Tibial nerve (tissue), 4 donors: Measurements from ENCODE around the gene MAMDC2. TPM values are rescaled to one million over a fixed set of nuclear protein-coding genes. Genes with fewer than 3 reads are reported as not detected.

Source experiments
- DNase-seq, 2 donors: peaks; one replicate each; pipeline ENCODE4 v3.0.0-alpha.2; 2019; ENCODE audit warnings: low spot score in 2 of 2
- H3K27ac ChIP-seq, 4 donors: fragments of 200-600 bp; sonication (generic) in 3 of 4; one replicate each; pipeline ENCODE4 v1.5.1; 2017 to 2019; ENCODE audit warnings: mild to moderate bottlenecking in 1 of 4
- H3K27me3 ChIP-seq, 2 donors: fragments of 200-600 bp; sonication (generic) in 1 of 2; one replicate each; pipeline versions ENCODE4 v1.5.1 to v1.6.0; 2017 to 2019
- H3K36me3 ChIP-seq, 3 donors: fragments of 200-600 bp; sonication (generic); one replicate each; pipeline ENCODE4 v1.5.1; 2018 to 2019
- H3K4me1 ChIP-seq, 4 donors: fragments of 200-600 bp; sonication (generic) in 3 of 4; one replicate each; pipeline ENCODE4 v1.5.1; 2017 to 2019
- H3K4me3 ChIP-seq, 4 donors: fragments of 200-600 bp; sonication (generic) in 3 of 4; one replicate each; pipeline ENCODE4 v1.5.1; 2017 to 2019; ENCODE audit warnings: mild to moderate bottlenecking in 1 of 4, moderate library complexity in 1 of 4
- H3K9me3 ChIP-seq, 4 donors: fragments of 200-600 bp; sonication (generic) in 3 of 4; one replicate each; pipeline ENCODE4 v1.5.1; 2017 to 2019
- CTCF ChIP-seq, 5 experiments: fragments of 200-600 bp in 3 of 5; fragments of 450-650 bp in 2 of 5; sonication (generic) in 3 of 5; IDR thresholded peaks; one replicate each; pipeline ENCODE4 v1.5.1; 2016 to 2019; ENCODE audit warnings: antibody characterized with exemption in 5 of 5, mild to moderate bottlenecking in 3 of 5, moderate library complexity in 2 of 5
- EP300 ChIP-seq, 2 donors: sonication (generic); formaldehyde crosslinking; IDR thresholded peaks; one replicate each; pipeline ENCODE4 v1.6.1; 2017; ENCODE audit warnings: antibody characterized with exemption in 2 of 2, mild to moderate bottlenecking in 1 of 2
- POLR2A ChIP-seq, 2 donors: fragments of 450-650 bp; IDR thresholded peaks; one replicate each; pipeline ENCODE4 v1.6.1; 2017; ENCODE audit warnings: antibody characterized with exemption in 2 of 2, mild to moderate bottlenecking in 2 of 2, moderate library complexity in 2 of 2
- WGBS, 2 donors: methylation state at CpG; one replicate each; pipeline ENCODE4 v1.1.5; 2018; 5-methylcytosine and 5-hydroxymethylcytosine counted together
- total RNA-seq, 4 donors: library from RNA; depleted of rRNA; stranded (reverse); fragments of >200 nt; gene quantifications; one replicate each; pipeline ENCODE4 v1.1.0, GENCODE V29; 2016

The MAMDC2 gene
- total RNA-seq, 4 donors from 2014 or later, result 24.9 to 75.9 (median 60.8) TPM

- TF ChIP-seq CTCF (IDR thresholded peaks at IDR 0.05) (no peak), EP300 (IDR thresholded peaks at IDR 0.05) (peak; percentile 78 to 91)
- H3K27me3 ChIP-seq, result no peaks in the 10 kb centered on the region
- H3K4me3 ChIP-seq, result no peak overlapping the region
- no peaks in the 10 kb centered on the region for H3K9me3 ChIP-seq
- 51 to 55% methylated on average over 2 of the region's 2 CpGs for WGBS, 2 donors
- H3K27ac ChIP-seq, result peak overlapping the region in 3 of 4 donors; percentile 17 to 86 (median 75)
- peaks cover 3 to 68% (median 19%) of the 10 kb centered on the region in 4 donors for H3K4me1 ChIP-seq
- no peaks in the 10 kb centered on the region for H3K36me3 ChIP-seq
- DNase-seq, result no peak
Observed at GRCh38 chr9:70065572-70065971, 21.9 kb downstream of the MAMDC2 start.

- H3K27ac ChIP-seq, result peak overlapping the region in 3 of 4 donors; percentile 20 to 86 (median 75)
- TF ChIP-seq CTCF (IDR thresholded peaks at IDR 0.05) (no peak), POLR2A (IDR thresholded peaks at IDR 0.05) (no peak), EP300 (IDR thresholded peaks at IDR 0.05) (no peak)
Observed at GRCh38 chr9:70066418-70066817, 22.8 kb downstream of the MAMDC2 start.

GRCh38 chr9:70066874-70067273, 23.2 kb downstream of the MAMDC2 start:
- TF ChIP-seq EP300 (IDR thresholded peaks at IDR 0.05), result no peak
- no peak for TF ChIP-seq POLR2A (IDR thresholded peaks at IDR 0.05)
- no peak for TF ChIP-seq CTCF (IDR thresholded peaks at IDR 0.05)
- no peaks in the 10 kb centered on the region for H3K36me3 ChIP-seq
- H3K27me3 ChIP-seq, result no peaks in the 10 kb centered on the region
- H3K4me1 ChIP-seq, result peaks cover 3 to 68% (median 19%) of the 10 kb centered on the region in 4 donors
- H3K27ac ChIP-seq, result peak overlapping the region in 2 of 4 donors; percentile 74 to 86
- H3K4me3 ChIP-seq, result no peak overlapping the region
- no peaks in the 10 kb centered on the region for H3K9me3 ChIP-seq
- 85 to 90% methylated on average over 2 of the region's 2 CpGs for WGBS, 2 donors
- DNase-seq, result no peak

More at GRCh38 chr9:70066418-70066817, 22.8 kb downstream of the MAMDC2 start:
- no peak for DNase-seq
- H3K27me3 ChIP-seq, result no peaks in the 10 kb centered on the region
- H3K4me1 ChIP-seq, result peaks cover 3 to 73% (median 19%) of the 10 kb centered on the region in 4 donors
- H3K36me3 ChIP-seq, result no peaks in the 10 kb centered on the region
- no peak overlapping the region for H3K4me3 ChIP-seq
- WGBS, 2 donors, result 89 to 93% methylated on average over 4 of the region's 4 CpGs
- H3K9me3 ChIP-seq, result no peaks in the 10 kb centered on the region

GRCh38 chr9:70069704-70070103, 26.1 kb downstream of the MAMDC2 start:
- Histone ChIP-seq H3K4me3 (no peak overlapping the region), H3K36me3 (no peaks in the 10 kb centered on the region), H3K27me3 (no peaks in the 10 kb centered on the region), H3K9me3 (no peaks in the 10 kb centered on the region), H3K4me1 (peaks cover 3 to 75% (median 24%) of the 10 kb centered on the region in 4 donors), H3K27ac (peak overlapping the region in 3 of 4 donors; percentile 29 to 86 (median 70))
- TF ChIP-seq EP300 (IDR thresholded peaks at IDR 0.05), result peak in 1 of 2 donors; percentile 78
- TF ChIP-seq CTCF (IDR thresholded peaks at IDR 0.05), result no peak
- 63 to 69% methylated on average over 3 of the region's 3 CpGs for WGBS, 2 donors
- DNase-seq, result no peak

- no peaks in the 10 kb centered on the region for H3K9me3 ChIP-seq
- H3K36me3 ChIP-seq, result no peaks in the 10 kb centered on the region
- H3K4me1 ChIP-seq, result peaks cover 0 to 70% (median 19%) of the 10 kb centered on the region in 4 donors
- no peaks in the 10 kb centered on the region for H3K27me3 ChIP-seq
- peak overlapping the region in 2 of 4 donors; percentile 5 to 36 for H3K27ac ChIP-seq
- no peak overlapping the region for H3K4me3 ChIP-seq
- 47 to 56% methylated on average over 2 of the region's 2 CpGs for WGBS, 2 donors
- no peak for DNase-seq
- TF ChIP-seq POLR2A (IDR thresholded peaks at IDR 0.05), result no peak
- TF ChIP-seq CTCF (IDR thresholded peaks at IDR 0.05), result no peak
- no peak for TF ChIP-seq EP300 (IDR thresholded peaks at IDR 0.05)
Observed at GRCh38 chr9:70073193-70073592, 29.5 kb downstream of the MAMDC2 start.
